IMR-90 (cell line): Measurements from ENCODE around the gene PRKD1. TPM values are rescaled to one million over a fixed set of nuclear protein-coding genes. Genes with fewer than 3 reads are reported as not detected.

Source experiments
- ATAC-seq: fragments of 200-7000 bp; cut with Tn5 transposase; 2 replicates; pipeline ENCODE4 v1.9.1; 2020; ENCODE audit warnings: low read depth, mild to moderate bottlenecking, moderate library complexity
- BruUV-seq: library from RNA; stranded (reverse); fragments of 400-500 nt; replicated peaks from 2 replicates; lab custom pipeline; 2021; lab: Mats Ljungman, UMichigan
- CTCF ChIA-PET: fragments of 300-600 bp; formaldehyde crosslinking; extraction: SDS; loops from one replicate; lab custom pipeline; 2021; ENCODE audit warnings: antibody characterized with exemption; lab: Yijun Ruan, JAX
- POLR2A ChIA-PET: fragments of 300-600 bp; sonication (Branson Sonifier 250); formaldehyde crosslinking; loops from one replicate; lab custom pipeline; 2022; ENCODE audit warnings: antibody characterized with exemption; ENCODE audit not compliant: unreplicated experiment; lab: Charles Lee
- DNase-seq: peaks from one replicate; pipeline ENCODE4 v3.0.0; 2013
- H2AFZ ChIP-seq: replicated peaks from 2 replicates; pipeline ENCODE3; 2013; ENCODE audit warnings: low read length, mild to moderate bottlenecking; ENCODE audit not compliant: poor library complexity
- H2AK5ac ChIP-seq: 2 replicates; pipeline ENCODE4 v1.6.1; 2013; ENCODE audit warnings: low read depth, low read length, inconsistent platforms
- H2AK9ac ChIP-seq: replicated peaks from 2 replicates; pipeline ENCODE3; 2013; ENCODE audit warnings: mild to moderate bottlenecking, low read depth, low read length, moderate library complexity; ENCODE audit not compliant: poor library complexity
- H2BK120ac ChIP-seq: 2 replicates; pipeline ENCODE4 v1.6.1; 2013; ENCODE audit warnings: low read depth, low read length, inconsistent platforms
- H2BK15ac ChIP-seq: 3 replicates; pipeline ENCODE4 v1.6.1; 2013; ENCODE audit warnings: low read depth, low read length, inconsistent platforms
- H2BK20ac ChIP-seq: 2 replicates; pipeline ENCODE4 v1.6.1; 2013; ENCODE audit warnings: low read depth, mild to moderate bottlenecking, inconsistent platforms, low read length, moderate library complexity
- H2BK5ac ChIP-seq: 2 replicates; pipeline ENCODE4 v1.6.1; 2013; ENCODE audit warnings: mild to moderate bottlenecking, low read depth, low read length, inconsistent platforms; ENCODE audit not compliant: poor library complexity, severe bottlenecking
- H3K14ac ChIP-seq: replicated peaks from 2 replicates; pipeline ENCODE4 v1.6.1; 2013; ENCODE audit warnings: low read depth, low read length, inconsistent platforms
- H3K18ac ChIP-seq: 2 replicates; pipeline ENCODE4 v1.6.1; 2013; ENCODE audit warnings: low read depth, low read length, control low read depth
- H3K23ac ChIP-seq: 2 replicates; pipeline ENCODE4 v1.6.1; 2013; ENCODE audit warnings: low read depth, low read length, inconsistent platforms
- H3K27ac ChIP-seq: 2 replicates; pipeline ENCODE4 v1.5.1; 2013; ENCODE audit warnings: mild to moderate bottlenecking, control low read depth, low read length; ENCODE audit not compliant: insufficient read depth
- H3K27me3 ChIP-seq: 2 replicates; pipeline ENCODE4 v1.6.1; 2013; ENCODE audit warnings: low read length; ENCODE audit not compliant: control insufficient read depth, insufficient read depth
- H3K36me3 ChIP-seq: 2 replicates; pipeline ENCODE4 v1.6.1; 2013; ENCODE audit warnings: low read length, mixed read lengths; ENCODE audit not compliant: control insufficient read depth, insufficient read depth
- H3K4ac ChIP-seq: 2 replicates; pipeline ENCODE4 v1.6.1; 2013; ENCODE audit warnings: low read depth, low read length, inconsistent platforms
- H3K4me1 ChIP-seq: 2 replicates; pipeline ENCODE4 v1.6.1; 2013; ENCODE audit warnings: low read length, mixed read lengths; ENCODE audit not compliant: control insufficient read depth, insufficient read depth
- H3K4me2 ChIP-seq: 2 replicates; pipeline ENCODE4 v1.6.1; 2013; ENCODE audit warnings: low read depth, mild to moderate bottlenecking, control low read depth, low read length, moderate library complexity
- H3K4me3 ChIP-seq: 2 replicates; pipeline ENCODE4 v1.5.1; 2013; ENCODE audit warnings: low read depth, mild to moderate bottlenecking, control low read depth, low read length, moderate library complexity; ENCODE audit not compliant: insufficient read depth
- H3K56ac ChIP-seq: 2 replicates; pipeline ENCODE4 v1.6.1; 2013; ENCODE audit warnings: low read length, inconsistent platforms; ENCODE audit not compliant: insufficient read depth; ENCODE audit errors: extremely low read depth
- H3K79me1 ChIP-seq, 2 experiments: 2 replicates each; pipeline ENCODE4 v1.6.1; 2013; ENCODE audit warnings: low read length in 2 of 2, inconsistent platforms in 1 of 2, low read depth in 1 of 2
- H3K9ac ChIP-seq: 2 replicates; pipeline ENCODE4 v1.6.1; 2013; ENCODE audit warnings: low read depth, low read length, control low read depth
- H3K9me1 ChIP-seq: 2 replicates; pipeline ENCODE4 v1.6.1; 2013; ENCODE audit warnings: low read length, inconsistent platforms; ENCODE audit not compliant: insufficient read depth
- H3K9me3 ChIP-seq: 2 replicates; pipeline ENCODE4 v1.6.1; 2013; ENCODE audit warnings: low read length; ENCODE audit not compliant: control insufficient read depth, insufficient read depth
- H4K20me1 ChIP-seq: 2 replicates; pipeline ENCODE4 v1.6.1; 2013; ENCODE audit warnings: low read length, inconsistent platforms; ENCODE audit not compliant: insufficient read depth
- H4K5ac ChIP-seq: 2 replicates; pipeline ENCODE4 v1.6.1; 2013; ENCODE audit warnings: mild to moderate bottlenecking, low read depth, low read length, control low read depth
- H4K8ac ChIP-seq, 2 experiments: 2 replicates each; pipeline ENCODE4 v1.6.1; 2013; ENCODE audit warnings: low read depth in 2 of 2, low read length in 2 of 2, control low read depth in 1 of 2, inconsistent platforms in 1 of 2
- H4K91ac ChIP-seq: 2 replicates; pipeline ENCODE4 v1.6.1; 2013; ENCODE audit warnings: low read depth, low read length, inconsistent platforms; ENCODE audit not compliant: insufficient read depth
- BHLHE40 ChIP-seq: fragments of 150-350 bp; IDR thresholded peaks from 2 replicates; pipeline ENCODE4 v1.6.1; 2016; ENCODE audit warnings: mild to moderate bottlenecking, low read depth, low read length
- CEBPB ChIP-seq: IDR thresholded peaks from 2 replicates; pipeline ENCODE4 v1.6.1; 2012; ENCODE audit warnings: low read depth, low read length, improper control_type of control experiment
- CHD1 ChIP-seq: IDR thresholded peaks from 2 replicates; pipeline ENCODE4 v1.6.1; 2012; ENCODE audit warnings: low read depth, low read length, improper control_type of control experiment
- CTCF ChIP-seq: conservative IDR thresholded peaks from 2 replicates; pipeline ENCODE4 v1.5.1; 2012; ENCODE audit warnings: mild to moderate bottlenecking, low read depth, low read length, improper control_type of control experiment
- FOS ChIP-seq: fragments of 150-350 bp; IDR thresholded peaks from 2 replicates; pipeline ENCODE4 v1.6.1; 2016; ENCODE audit warnings: low read depth, low read length
- MAFK ChIP-seq: IDR thresholded peaks from 2 replicates; pipeline ENCODE4 v1.6.1; 2012; ENCODE audit warnings: low read depth, low read length, improper control_type of control experiment
- MAZ ChIP-seq: IDR thresholded peaks from 2 replicates; pipeline ENCODE4 v1.6.1; 2012; ENCODE audit warnings: low read depth, mild to moderate bottlenecking, low read length, improper control_type of control experiment, moderate library complexity, borderline replicate concordance
- MXI1 ChIP-seq: IDR thresholded peaks from 2 replicates; pipeline ENCODE4 v1.6.1; 2012; ENCODE audit warnings: low read depth, mild to moderate bottlenecking, low read length, moderate library complexity, borderline replicate concordance
- NFE2L2 ChIP-seq: fragments of 150-350 bp; IDR thresholded peaks from 2 replicates; pipeline ENCODE4 v1.6.1; 2016; ENCODE audit warnings: low read depth, mild to moderate bottlenecking, low read length
- POLR2A ChIP-seq: IDR thresholded peaks from 2 replicates; pipeline ENCODE4 v1.6.1; 2012; ENCODE audit warnings: mild to moderate bottlenecking, low read depth, low read length
- RAD21 ChIP-seq: IDR thresholded peaks from 2 replicates; pipeline ENCODE4 v1.6.1; 2012; ENCODE audit warnings: low read length, improper control_type of control experiment
- RCOR1 ChIP-seq: IDR thresholded peaks from 2 replicates; pipeline ENCODE4 v1.6.1; 2012; ENCODE audit warnings: mild to moderate bottlenecking, low read length, improper control_type of control experiment; ENCODE audit not compliant: insufficient replicate concordance
- RFX5 ChIP-seq: IDR thresholded peaks from 2 replicates; pipeline ENCODE4 v1.8.0; 2012; ENCODE audit warnings: low read depth, mild to moderate bottlenecking, low read length, moderate library complexity
- SMC3 ChIP-seq: fragments of 150-350 bp; IDR thresholded peaks from 2 replicates; pipeline ENCODE4 v1.6.1; 2016; ENCODE audit warnings: low read depth, mild to moderate bottlenecking, antibody characterized with exemption, low read length, moderate library complexity
- WGBS, 2 experiments: methylation state at CpG; one replicate each; pipeline versions ENCODE4 v1.1.5 to v1.1.7; 2013; ENCODE audit warnings: missing lambda C conversion rate in 2 of 2; ENCODE audit not compliant: insufficient read length in 1 of 2; ENCODE audit errors: extremely low coverage in 2 of 2; 5-methylcytosine and 5-hydroxymethylcytosine counted together
- dilution Hi-C: fragments of 300-500 bp; cut with HindIII; formaldehyde crosslinking; loops from one replicate; pipeline ENCODE4 v1.14.3; 2018; ENCODE audit warnings: low sequenced_read_pairs; ENCODE audit not compliant: unreplicated experiment
- in situ Hi-C: fragments of 300-500 bp; cut with MboI; formaldehyde crosslinking; loops from 3 replicates; pipeline ENCODE4 v1.14.3; 2019; ENCODE audit warnings: low sequenced_read_pairs, inconsistent platforms, mixed read lengths
- intact Hi-C: fragments of 100-400 bp; cut with micrococcal nuclease; formaldehyde crosslinking; loops from 2 replicates; pipeline ENCODE4 v1.10.0; 2022
- polyA plus RNA-seq, 3 experiments: library from polyadenylated mRNA; depleted of rRNA; stranded (reverse); fragments of >200 nt; gene quantifications; 2 replicates each; pipeline ENCODE4 v1.2.3, GENCODE V29; 2012; ENCODE audit warnings: low replicate concordance in 1 of 3
- total RNA-seq: library from RNA; depleted of rRNA; stranded (reverse); fragments of >200 nt; gene quantifications from 2 replicates; pipeline ENCODE4 v1.2.3, GENCODE V29; 2012
- TF ChIP-seq, protein P1 (sequence below): fragments of 150-350 bp; IDR thresholded peaks from 2 replicates; pipeline ENCODE4 v1.6.1; 2017; ENCODE audit warnings: mild to moderate bottlenecking, antibody characterized with exemption, low read length, low read depth
- TF ChIP-seq, protein P2 (sequence below): fragments of 150-350 bp; IDR thresholded peaks from 2 replicates; pipeline ENCODE4 v1.6.1; 2016; ENCODE audit warnings: low read depth, mild to moderate bottlenecking, low read length, moderate library complexity, borderline replicate concordance

PRKD1 gene
- total and polyA plus RNA-seq, 2 of the 4 experiments (the other 2 are of a cell fraction) = 12.9 to 14.2 TPM

DNA sequence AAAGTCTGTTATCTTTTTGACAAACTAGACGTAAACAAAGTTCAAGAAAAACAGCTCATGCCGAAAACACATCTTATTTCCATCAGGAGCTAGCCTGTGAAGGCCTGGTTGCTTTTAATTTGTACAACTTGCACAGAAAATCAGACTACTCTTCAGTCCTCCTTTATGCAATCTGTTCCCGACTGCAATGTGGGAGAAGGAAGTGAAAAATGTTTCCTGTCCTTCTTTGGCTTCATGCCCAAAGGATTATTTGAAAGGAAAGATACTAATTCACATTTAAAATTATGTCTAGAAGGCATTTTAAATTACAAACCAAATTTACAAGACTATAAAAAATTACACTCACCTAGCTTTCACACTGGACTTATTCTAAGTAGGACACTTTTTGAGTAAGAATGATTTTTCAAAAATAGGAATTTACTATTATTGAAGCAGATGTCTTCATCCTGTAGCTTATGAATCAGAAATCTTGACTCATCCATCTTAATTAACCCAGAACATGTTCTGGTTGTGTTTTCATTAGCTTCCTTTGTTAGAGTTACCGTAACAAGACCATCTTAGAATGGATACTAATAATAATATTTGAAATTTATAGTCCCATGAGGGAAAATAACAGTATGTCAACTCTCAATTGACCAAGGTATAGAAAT lies 272.6 kb downstream of the PRKD1 start:
- Histone ChIP-seq H3K79me1 (no peaks in the 10 kb centered on the region), H3K18ac (no peak overlapping the region), H2AFZ (no peak overlapping the region), H2BK15ac (no peak overlapping the region), H3K23ac (no peak overlapping the region), H3K9me1 (no peaks in the 10 kb centered on the region), H2AK9ac (no peak overlapping the region), H3K4me2 (no peak overlapping the region), H2BK5ac (no peak overlapping the region), H3K4me1 (no peaks in the 10 kb centered on the region; the same call in 1 of the 2 replicates), H3K4me3 (no peak overlapping the region), H3K4ac (no peak overlapping the region), H4K20me1 (no peaks in the 10 kb centered on the region), H4K91ac (no peak overlapping the region), H3K27me3 (no peaks in the 10 kb centered on the region), H3K9ac (no peak overlapping the region), H3K14ac (no peak overlapping the region), H3K56ac (no peak overlapping the region), H4K5ac (no peak overlapping the region), H2BK20ac (no peak overlapping the region), H4K8ac (no peak overlapping the region), H2AK5ac (no peak overlapping the region), H2BK120ac (no peak overlapping the region), H3K36me3 (peaks cover 4% of the 10 kb centered on the region; the same call in 1 of the 2 replicates), H3K9me3 (peaks cover 4% of the 10 kb centered on the region), H3K27ac (no peak overlapping the region)
- no TSS peak for BruUV-seq
- CTCF ChIA-PET = no interaction called here
- in situ Hi-C loops (no loop called here), dilution Hi-C loops (no loop called here), intact Hi-C loops (no loop called here)
- ATAC-seq (no peak), DNase-seq (peak; percentile 31)
- no peak for TF ChIP-seq RAD21
- TF ChIP-seq SMC3 = no peak
- no peak for TF ChIP-seq RFX5
- TF ChIP-seq MAFK = no peak
- TF ChIP-seq FOS = no peak
- TF ChIP-seq RCOR1 = no peak
- TF ChIP-seq BHLHE40 = no peak
- TF ChIP-seq MAZ = no peak
- TF ChIP-seq CEBPB = no peak
- TF ChIP-seq, protein P1, sequence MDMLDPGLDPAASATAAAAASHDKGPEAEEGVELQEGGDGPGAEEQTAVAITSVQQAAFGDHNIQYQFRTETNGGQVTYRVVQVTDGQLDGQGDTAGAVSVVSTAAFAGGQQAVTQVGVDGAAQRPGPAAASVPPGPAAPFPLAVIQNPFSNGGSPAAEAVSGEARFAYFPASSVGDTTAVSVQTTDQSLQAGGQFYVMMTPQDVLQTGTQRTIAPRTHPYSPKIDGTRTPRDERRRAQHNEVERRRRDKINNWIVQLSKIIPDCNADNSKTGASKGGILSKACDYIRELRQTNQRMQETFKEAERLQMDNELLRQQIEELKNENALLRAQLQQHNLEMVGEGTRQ = no peak
- TF ChIP-seq POLR2A = no peak
- TF ChIP-seq CTCF = no peak
- no peak for TF ChIP-seq MXI1
- no peak for TF ChIP-seq NFE2L2
- TF ChIP-seq CHD1 = no peak
- TF ChIP-seq, protein P2, sequence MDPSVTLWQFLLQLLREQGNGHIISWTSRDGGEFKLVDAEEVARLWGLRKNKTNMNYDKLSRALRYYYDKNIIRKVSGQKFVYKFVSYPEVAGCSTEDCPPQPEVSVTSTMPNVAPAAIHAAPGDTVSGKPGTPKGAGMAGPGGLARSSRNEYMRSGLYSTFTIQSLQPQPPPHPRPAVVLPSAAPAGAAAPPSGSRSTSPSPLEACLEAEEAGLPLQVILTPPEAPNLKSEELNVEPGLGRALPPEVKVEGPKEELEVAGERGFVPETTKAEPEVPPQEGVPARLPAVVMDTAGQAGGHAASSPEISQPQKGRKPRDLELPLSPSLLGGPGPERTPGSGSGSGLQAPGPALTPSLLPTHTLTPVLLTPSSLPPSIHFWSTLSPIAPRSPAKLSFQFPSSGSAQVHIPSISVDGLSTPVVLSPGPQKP = no peak
- POLR2A ChIA-PET = no interaction called here
- WGBS, 2 experiments = no CpG with 5 or more reads among the region's 4 CpGs
